HG03045 (cell line): ENCODE data around the gene RHOT2.
A peak's percentile ranks its signal among the peaks of the same experiment; 100 is the strongest.
"Not testable (repeated sequence)": the region's sequence is repeated elsewhere in the genome, so short reads cannot be mapped to it uniquely, and the experiment has no call there.

Source experiments
- ATAC-seq: cut with Tn5 transposase; IDR thresholded peaks from one replicate; pipeline ENCODE4 v1.9.1; 2021; ENCODE audit warnings: mild to moderate bottlenecking, moderate library complexity; ENCODE audit not compliant: unreplicated experiment

Gene RHOT2

GRCh38 chr16:680967-681745 lies 13.2 kb downstream of the RHOT2 start:
- no peak for ATAC-seq

DNA sequence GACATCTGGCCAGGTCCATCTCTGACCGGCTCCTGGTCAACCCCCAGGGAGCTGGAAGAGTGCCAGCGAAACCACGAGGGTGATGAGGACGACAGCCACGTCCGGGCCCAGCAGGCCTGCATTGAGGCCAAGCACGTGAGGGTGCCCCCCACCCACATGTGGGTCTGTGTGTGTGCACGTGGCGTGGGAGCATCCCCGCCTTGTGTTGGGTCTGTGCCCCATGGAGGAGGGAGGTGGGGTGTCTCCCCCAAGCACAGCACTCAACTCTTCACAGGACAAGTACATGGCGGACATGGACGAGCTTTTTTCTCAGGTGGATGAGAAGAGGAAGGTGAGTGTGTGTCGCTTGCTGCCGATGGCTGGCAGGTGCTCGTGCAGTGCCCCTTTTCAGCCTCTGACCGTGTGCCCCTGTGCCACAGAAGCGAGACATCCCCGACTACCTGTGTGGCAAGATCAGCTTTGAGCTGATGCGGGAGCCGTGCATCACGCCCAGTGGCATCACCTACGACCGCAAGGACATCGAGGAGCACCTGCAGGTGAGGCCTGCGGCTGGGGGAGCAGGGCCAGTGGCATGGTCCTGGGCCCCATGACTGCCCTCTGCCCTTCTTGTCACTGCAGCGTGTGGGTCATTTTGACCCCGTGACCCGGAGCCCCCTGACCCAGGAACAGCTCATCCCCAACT lies 14.0 kb downstream of the RHOT2 start:
- ATAC-seq, result no peak

- ATAC-seq, result no peak
Observed at GRCh38 chr16:682493-683395, 14.8 kb downstream of the RHOT2 start.

DNA sequence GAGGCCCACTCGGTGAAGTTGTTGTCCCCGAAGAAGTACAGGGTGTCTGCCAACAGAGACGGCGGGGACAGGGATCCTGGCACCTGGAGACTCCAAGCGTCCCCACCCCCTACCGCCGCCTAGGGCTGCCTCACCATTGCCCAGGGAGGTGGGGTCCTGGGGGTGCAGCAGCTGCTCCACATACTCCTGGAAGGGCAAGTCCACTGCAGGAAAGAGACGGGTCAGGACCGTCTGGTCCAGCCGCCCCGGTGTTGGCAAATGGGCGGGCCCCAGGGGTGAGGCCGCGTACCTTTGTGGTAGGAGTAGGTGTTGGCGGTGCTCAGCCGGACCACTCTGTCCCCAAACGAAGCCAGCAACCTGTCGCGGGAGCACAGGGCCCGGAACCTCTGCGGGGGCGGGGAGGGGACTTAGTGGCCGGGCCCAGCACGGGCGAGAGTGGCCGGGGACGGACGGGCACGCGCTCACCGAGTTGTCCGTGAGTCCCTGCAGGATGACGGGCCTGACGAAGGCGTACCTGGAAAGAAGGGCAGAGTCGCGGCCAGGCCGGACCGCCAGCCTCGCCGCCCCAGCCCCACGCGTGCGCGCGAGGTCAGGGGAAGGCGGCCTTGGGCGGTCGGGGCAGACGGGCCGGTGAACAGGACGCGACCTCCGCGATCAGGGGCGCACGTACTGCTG lies 15.6 kb downstream of the RHOT2 start:
- ATAC-seq, result no peak

- peak; percentile 58 for ATAC-seq
Observed at GRCh38 chr16:684071-684794, 16.3 kb downstream of the RHOT2 start, which contains the start of gene JMJD8. JMJD8 (minus strand) TSS chr16:684334; CDS start chr16:684319, 15 bp downstream.

GRCh38 chr16:684961-685696 lies 17.2 kb downstream of the RHOT2 start:
- no peak for ATAC-seq

- no peak for ATAC-seq
Observed at GRCh38 chr16:685967-686366, 18.0 kb downstream of the RHOT2 start.

- no peak for ATAC-seq
Observed at GRCh38 chr16:686459-687260, 18.7 kb downstream of the RHOT2 start.

- no peak for ATAC-seq
Observed at GRCh38 chr16:687499-687898, 19.6 kb downstream of the RHOT2 start.

GRCh38 chr16:689175-689897 lies 21.4 kb downstream of the RHOT2 start:
- ATAC-seq, result no peak

DNA sequence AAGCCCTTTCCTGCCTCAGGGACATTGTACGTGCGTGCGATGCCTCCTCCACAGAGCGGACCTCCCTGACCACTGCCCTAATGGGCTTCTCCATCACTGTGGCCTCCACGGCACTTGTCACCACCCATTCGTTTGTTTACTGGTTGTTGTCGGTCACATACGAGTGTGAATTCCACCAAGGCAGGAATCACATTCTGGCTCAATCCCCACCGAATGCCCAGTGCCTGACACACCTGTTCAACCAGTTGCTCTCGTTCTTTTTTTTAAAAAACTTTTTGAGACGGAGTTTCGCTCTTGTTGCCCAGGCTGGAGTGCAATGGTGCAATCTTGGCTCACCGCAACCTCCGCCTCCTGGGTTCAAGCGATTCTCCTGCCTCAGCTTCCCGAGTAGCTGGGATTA lies 23.3 kb downstream of the RHOT2 start:
- not testable (repeated sequence) for ATAC-seq

- ATAC-seq, result no peak
Observed at GRCh38 chr16:692356-693108, 24.6 kb downstream of the RHOT2 start.

DNA sequence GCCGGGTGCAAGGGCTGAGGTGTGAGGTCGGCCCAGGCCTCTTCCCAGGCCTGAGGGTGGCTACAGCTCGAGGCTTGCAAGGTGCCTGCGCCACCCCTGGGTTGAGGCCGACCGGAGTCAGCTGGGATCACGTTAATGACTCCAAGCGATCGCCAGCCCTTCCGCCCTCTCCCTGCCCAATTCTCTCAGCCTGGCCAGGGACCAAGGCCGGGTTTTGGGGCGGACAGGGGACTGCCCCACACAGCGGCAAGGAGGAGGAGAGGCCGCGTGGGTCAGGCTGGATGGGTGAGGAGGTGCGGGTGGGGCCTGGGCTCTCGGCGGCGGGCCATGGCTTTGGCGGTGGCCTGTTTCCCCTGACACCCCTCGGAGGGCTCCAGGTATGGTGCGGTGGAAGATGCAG lies 25.4 kb downstream of the RHOT2 start:
- ATAC-seq, result no peak

DNA sequence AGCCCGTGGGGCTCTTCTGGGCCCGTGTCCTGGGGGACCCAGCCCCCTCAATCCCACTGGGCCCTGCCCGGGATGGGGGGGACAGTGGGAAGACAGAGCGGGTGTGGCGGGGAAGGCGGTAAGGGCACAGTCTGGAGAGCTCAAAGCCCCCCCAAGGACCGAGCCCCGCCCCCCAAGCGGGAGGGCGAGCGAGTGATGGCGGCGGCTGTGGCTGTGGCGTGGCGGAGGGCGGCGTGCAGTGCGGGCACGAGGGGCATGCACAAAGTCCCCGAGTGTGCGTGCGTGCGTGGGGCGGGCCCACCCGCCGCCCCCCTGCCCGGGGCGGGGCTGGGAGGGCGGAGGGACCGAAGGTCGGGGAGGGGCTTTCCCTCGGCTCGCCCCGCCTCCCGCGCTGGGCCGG lies 25.8 kb downstream of the RHOT2 start:
- ATAC-seq, result no peak

DNA sequence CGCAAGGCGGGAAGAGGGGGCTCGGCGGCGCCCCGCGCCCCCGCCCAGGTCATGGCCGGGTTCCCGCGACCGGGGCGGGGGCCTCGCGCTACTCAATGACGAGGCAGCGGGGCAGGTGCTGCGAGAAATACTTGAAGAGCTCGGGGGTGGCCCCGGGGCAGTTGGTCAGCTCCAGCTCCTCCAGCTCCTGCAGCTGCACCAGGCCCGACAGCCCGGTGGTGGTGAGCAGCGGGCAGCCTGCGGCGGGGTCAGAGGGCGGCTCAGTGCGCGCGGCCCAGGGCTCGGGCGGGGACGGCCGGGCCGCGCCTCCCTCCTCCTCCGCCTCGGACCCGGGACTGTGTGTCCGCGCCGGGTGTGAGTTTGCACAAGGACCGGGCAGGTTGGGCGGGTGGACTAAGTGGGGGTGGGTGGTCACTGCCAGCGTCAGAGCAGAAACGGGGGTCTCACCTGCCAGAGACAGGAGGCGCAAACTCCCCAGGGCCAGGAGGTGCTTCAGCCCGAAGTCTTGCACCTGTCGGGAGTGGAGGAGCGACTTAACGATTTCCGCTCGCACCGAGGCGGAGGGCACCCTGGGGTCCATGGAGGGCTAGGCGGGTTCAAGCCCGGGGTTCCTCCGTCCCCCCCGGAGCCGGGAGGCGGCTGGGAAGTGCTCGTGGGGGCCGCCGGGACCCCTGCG lies 26.4 kb downstream of the RHOT2 start:
- no peak for ATAC-seq

DNA sequence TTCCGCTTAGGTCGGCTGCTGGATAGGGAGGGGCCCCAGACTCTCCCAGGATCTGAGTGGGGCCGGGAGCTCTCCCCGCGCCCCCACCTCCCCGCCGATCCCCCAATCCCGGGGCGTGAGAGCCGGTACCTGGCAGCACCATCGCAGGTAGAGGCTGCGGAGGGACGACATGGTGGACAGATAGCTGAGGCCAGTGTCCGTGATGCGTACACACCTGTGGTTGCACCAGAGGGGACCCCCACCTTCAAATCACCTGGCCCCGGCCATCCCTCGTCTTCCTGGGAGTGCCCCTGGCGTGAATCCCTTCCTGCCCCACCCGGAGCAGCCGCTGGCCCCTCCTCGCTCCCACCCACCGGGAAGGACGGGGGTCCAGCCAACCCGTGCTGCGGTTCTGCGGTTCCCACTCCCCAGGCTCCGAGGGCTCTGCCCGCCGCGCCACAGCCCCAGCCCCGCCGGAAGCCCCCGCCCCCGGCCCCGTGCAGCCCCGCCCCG lies 27.0 kb downstream of the RHOT2 start:
- ATAC-seq, result no peak
